Stimulated activated CD8-positive, alpha-beta memory T cell treated with anti-CD3 and anti-CD28 coated beads, Interleukin-12 subunit alpha, Interleukin-12 subunit beta, amount 100 ng/mL, for 24 hours (primary cell): ENCODE measurements around the gene LRP1-AS.

Experiments
- DNase-seq: peaks from one replicate; pipeline ENCODE4 v3.0.0-alpha.2; 2020; ENCODE audit errors: extremely low read depth

LRP1-AS gene

DNA sequence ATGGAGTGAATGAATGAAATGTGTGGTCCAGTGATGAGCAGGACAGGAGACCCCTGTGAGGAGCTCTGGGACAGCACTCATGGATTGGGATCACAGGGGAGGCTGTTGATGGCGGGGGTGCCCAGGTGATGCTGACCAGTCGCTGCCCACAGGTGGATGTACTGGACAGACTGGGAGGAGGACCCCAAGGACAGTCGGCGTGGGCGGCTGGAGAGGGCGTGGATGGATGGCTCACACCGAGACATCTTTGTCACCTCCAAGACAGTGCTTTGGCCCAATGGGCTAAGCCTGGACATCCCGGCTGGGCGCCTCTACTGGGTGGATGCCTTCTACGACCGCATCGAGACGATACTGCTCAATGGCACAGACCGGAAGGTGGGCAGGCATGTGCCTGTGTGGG is 13.3 kb upstream of the LRP1-AS start:
- DNase-seq: no peak

DNA sequence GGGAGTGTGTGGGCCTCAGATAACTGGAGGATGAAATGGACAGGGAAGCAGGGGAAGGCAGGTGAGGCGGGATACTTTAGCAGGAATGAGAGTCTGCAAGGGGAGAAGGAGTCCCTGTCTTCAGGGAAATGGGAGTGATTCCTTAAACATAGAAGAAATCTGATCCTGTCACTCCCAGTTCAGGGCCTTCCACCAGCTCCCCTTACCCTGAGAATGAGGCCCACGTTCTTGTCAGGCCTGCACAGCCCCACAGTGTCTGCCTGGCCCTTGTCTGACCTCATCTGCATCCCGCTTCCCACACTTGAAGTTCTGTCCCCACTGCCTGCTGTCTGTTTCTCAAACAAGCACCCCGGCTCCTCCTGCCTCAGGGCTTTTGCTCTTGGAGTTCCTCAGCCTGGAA is 12.6 kb upstream of the LRP1-AS start:
- DNase-seq: no peak

DNA sequence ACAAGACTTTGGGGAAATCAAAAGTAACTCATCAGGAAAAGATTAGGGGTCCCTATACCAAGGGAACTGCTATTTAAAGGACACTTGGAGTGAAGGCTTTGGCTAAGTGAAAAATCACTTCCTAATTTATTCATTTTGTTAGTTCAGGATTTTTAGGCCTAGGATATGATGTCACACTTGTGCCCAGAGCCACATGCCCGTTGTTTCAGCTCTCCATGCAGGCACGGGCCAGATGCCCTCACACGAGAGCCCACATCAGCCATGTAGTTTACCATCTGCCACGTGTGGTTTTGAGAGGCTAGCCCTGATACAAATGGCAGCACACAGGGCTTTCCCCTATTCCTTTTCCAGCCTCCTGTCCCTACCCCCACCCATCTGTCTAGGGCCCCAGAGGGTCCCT is 11.9 kb upstream of the LRP1-AS start:
- no peak for DNase-seq

DNA sequence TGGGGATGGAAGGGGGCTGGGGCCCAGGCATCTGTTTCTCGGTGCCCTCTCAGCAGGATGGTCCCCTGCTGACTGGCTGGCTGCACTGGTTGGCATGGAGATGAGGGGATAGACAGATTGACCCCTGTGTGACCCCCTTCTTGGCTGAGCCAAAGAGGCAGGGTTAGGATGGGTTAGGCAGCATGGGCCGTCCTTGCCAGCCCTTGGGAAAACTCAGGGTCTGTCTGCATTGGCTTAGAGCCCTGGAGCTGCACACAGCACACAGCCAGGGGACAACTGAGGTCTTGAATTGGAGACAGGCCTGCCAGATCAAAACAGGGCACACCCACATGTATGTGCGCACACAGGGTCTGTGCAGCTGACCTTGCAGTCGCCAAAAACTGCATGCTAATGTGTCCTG is 11.2 kb upstream of the LRP1-AS start:
- no peak for DNase-seq

DNA sequence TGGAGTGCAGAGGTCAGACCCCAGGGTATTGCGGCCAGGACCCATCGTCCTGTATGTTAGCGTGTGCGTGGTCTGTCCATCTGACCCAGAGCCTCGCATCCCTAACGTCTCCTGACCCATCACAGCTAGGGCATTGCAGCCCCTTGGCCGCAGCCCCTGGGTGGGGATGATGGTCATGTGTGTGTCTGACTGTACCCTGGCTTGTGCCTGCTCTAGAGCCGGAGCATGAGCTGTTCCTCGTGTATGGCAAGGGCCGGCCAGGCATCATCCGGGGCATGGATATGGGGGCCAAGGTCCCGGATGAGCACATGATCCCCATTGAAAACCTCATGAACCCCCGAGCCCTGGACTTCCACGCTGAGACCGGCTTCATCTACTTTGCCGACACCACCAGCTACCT is 10.8 kb upstream of the LRP1-AS start:
- DNase-seq: no peak

DNA sequence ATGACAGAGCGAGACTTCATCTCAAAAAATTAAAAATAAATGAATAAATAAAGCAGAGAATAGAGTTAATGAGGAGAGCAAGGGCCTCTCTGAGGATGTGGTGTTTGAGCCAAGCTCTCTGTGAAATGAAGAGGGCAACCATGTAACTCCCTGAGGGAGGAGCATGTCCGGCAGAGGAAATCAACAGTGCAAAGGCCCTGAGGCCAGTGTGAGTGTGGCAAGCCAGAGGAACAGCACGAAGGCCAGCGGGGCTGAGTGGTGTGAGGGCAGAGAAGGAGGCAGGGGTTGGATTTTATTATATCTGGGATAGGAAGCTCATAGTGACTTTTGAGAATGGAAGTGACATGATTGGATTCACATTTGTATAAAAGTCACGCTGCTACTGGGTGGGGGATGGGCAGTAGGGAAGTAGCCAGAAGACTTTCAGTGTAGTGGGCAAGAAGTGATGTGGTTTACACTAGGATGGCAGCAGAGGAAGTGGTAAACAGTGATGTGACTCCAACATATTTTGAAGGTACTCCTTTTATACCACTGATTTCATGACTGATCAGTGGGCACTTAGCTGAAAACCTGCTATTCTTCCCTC is 10.3 kb upstream of the LRP1-AS start:
- DNase-seq: no peak

DNA sequence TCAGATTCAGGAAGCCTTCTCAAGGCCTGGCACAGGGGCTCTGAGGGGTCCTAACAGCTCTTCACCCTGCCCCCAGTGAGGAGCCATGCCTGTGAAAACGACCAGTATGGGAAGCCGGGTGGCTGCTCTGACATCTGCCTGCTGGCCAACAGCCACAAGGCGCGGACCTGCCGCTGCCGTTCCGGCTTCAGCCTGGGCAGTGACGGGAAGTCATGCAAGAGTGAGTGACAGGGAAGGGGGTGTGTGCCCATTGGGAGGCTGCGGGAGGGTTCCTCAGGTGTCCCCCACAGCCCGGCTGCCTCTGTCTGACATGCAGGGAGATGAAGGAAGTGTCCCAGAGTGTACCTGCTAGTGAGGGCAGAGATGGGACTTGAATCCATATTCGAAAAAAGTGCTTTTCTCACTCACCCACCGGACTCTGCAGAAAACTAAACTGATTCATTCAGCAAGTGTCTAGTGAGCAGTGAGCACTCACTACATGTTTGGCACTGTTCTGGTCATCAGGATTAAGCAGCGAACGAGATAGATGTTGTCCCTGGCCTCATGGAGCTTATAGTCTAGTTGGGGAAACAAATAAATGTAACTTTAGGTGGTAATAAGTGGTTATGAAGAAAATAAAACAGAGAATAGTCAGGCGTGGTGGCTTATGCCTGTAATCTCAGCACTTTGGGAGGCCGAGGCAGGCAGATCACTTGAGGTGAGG is 9.4 kb upstream of the LRP1-AS start:
- no peak for DNase-seq

DNA sequence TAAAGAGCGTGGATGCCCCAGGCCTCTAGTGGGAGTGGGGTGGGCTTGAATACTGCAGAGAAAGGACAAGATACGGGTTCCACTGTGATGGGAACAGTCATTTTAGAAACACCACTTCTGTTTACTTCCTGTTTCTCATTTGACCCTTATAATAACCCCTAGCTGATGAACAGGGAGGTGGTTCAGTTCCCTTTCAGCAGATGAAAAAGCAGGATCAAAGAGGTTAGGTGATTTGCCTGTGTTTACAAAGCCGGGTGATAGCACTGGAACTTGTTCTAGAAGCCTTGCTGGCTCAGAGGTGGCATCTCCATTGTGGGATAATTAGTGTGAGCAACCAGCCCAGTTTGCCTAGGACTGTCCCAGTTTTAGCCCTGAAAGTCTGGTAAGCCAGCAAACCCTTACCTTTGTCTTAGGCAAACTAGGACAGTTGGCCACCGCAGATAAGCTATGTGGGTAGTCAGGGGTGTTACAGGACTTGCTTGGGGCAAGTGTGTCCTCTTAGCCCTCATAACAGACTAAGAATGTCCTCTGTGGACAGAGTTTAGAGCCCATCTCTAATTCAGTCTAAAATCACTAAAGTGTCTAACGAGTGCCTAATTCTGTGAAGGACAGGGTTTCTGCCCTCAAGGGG is 7.5 kb upstream of the LRP1-AS start:
- DNase-seq: no peak

DNA sequence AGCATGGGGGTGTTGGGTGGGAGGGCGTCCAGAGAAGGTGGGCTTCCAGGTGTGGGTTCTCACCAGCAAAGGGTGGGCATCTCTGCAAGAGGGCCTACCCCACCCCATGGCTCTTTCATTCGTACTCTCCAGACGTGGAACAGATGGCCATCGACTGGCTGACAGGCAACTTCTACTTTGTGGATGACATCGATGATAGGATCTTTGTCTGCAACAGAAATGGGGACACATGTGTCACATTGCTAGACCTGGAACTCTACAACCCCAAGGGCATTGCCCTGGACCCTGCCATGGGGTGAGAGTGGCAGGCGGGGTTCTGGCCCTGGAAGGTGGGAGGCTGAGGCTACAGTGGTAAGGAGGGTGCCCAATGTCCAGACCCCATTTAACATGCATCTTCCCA is 6.7 kb upstream of the LRP1-AS start:
- DNase-seq: no peak

DNA sequence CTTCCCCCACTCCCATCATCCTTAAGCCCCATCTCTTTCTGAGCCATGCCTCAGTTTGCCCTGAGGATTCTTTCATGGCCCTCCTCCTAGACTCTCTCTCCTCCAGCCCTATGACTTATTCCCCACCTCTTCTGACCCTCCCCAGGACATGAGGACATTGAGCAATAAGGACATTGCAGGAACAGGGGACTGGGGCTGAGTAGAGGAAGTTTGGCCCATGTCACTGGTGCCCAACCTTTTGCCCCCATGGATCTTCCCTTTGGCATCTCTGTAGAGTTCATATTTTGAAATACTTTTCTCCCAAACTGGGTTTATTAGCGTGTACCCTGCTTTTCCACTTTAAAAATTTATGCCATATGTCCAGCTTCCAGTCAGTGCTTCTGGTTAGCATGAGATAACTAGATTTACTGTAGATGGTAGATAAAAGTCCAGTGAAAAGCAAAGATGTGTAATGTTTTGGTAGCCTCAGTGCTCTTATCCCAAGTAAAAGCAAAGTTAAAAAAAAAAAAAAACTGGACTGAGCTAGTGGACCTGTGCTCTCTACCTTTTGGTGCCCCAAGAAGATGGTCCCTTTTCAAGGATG is 6.1 kb upstream of the LRP1-AS start:
- DNase-seq: no peak

DNA sequence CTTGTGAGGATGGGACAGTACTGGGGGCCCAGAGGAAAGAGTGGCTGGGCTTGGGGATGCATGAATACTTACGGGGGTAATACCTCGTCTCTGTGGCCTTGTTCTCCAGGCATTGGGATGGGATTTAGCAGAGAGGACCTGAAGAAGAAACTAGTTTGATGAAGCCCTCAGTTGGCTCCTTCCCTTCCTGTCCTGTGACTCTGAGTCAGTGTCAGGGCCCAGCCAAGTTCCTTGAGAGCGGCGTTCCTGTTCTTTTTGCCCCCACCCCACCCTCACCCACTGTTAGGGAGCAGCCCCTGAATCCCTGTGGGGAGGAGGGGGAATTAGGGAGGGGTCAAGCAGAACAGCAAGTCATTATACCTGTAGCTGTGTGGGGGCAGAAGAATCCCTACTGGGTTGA is 5.2 kb upstream of the LRP1-AS start:
- DNase-seq: no peak

DNA sequence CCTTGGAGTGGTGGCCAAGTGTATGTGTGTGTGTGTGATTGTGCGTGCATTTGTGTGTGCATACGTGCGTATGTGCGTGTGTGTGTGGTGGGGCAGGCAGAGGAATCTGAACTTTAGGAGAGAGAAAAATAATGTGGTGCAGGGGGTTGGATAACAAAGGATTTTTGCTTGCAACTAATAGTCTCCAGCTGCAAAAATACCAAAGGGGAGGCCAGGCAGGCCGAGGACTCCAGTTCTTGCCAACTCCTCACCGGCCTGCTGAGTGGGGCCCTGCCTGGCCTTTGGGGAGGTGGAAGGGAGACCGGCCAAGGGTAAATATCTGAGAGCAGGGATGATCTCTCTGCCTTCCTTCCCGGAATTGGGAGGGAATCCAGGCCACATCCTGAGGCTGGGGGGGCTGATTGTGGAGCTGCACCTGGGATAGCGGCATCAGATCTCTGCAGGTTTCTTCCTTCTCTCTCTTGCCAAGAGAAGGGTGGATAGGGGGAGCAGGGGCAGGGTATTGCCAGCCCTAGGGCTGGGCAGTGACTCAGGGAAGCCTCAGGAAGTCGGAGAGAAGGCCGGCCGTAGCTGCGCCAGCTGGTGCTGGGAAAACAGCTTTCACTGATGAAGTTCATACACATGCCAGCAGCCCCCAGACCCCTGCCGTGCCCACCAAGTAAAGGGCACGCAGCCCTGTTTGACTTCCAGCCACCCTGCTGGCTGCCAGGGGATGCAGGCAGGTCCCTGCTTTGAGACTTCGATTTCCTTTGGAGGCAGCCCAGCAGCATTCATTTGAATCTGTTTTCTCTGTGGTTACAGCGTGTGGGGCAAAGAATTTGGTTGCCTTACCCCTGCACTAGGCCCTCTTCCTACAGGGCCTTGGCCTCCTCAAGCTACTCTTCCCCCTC is 4.6 kb upstream of the LRP1-AS start:
- DNase-seq: no peak

DNA sequence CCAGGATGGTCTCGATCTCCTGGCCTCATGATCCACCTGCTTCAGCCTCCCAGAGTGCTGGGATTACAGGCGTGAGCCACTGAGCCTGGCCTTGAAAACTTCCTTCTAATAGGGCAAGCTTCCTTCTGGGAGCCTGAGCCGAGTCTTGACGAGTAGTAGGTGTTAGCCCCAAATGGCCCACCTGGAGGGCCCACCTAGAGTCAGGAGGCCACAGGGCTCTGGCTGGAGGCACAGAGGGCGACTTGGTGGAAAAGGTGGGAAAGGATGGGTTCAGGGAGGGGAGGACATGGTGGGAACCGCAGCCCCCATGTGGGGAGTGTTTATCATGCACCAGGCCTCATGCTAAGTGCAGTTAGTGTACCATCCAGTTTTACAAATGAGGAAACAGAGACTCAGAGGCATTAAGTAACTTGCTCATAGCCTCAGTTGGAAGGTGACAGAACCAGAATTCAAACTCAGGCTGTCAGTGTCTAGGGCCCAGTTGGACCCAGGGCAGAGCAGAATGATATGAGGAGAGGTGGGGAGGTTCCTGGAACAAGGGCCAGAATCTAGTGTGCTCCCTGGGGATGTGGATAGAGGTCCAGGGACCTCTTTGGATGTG is 3.1 kb upstream of the LRP1-AS start:
- DNase-seq: no peak

DNA sequence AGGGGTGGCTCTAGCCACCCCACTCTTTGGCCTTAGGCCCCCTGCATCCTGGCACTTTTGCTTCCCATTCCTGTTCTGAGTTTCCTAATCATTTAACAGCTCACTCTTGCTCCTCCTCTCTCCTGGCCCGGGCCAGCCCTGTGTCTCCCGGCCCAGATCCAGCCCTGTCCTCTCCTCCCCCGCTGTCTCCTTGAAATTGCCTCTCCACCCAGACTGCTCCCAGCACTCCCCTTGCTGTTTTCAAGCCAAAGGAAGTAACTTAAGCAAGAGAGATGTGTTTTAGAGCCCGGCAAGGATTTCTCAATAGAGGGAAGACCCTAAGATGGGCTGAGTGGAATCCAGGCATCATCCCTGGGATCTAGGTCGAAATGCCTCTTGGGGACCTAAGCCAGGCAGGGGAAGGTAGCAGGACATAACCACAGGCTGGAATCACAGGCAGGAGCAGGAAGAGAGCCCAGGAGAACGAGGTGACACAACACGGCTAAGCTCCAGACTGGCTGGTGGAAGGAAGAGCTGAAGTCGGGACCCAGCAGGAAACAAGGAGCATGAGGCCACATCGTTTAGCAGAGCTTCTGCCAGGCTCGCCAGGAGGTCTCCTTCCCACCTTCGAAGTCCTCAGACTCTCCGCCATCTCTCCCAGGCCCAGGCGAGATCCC is 2.0 kb upstream of the LRP1-AS start:
- no peak for DNase-seq

DNA sequence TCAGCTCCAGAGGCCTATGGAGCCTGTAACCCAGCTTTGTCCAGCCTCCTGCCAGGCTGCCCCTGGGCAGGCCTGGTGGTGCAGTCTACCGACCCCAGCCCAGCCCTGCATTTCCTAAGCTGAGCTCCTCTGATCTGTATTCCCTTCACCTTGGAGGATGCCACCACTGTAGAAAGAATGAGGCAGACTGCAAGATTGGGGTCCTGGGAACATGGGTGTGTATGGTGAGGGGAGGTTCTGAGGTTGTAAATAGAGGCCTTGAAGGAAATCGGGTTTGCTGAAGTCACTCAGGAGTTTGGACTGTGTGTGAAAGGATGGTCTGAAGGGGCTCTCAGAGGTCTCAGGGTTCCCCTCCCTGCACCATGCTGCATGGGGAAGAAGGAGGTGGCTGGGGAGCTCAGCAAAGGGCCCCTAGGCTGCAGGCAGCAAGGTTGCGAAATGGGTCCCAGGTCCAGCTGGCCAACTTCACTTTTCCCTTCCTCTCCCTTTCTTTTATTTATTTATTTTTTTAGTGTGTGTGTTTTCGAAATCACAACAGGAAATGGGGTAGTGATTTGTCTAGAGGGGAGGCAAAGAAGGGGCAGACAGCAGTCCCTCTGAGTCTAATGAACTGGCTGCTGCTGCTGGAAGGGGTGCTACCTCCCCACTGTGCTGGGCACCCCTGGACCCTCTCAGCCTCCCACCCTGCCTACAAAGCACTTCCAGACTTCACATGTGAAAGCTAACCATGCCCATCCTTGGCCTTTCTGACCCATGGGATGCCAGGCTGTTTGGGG is 1.2 kb upstream of the LRP1-AS start:
- DNase-seq: no peak

DNA sequence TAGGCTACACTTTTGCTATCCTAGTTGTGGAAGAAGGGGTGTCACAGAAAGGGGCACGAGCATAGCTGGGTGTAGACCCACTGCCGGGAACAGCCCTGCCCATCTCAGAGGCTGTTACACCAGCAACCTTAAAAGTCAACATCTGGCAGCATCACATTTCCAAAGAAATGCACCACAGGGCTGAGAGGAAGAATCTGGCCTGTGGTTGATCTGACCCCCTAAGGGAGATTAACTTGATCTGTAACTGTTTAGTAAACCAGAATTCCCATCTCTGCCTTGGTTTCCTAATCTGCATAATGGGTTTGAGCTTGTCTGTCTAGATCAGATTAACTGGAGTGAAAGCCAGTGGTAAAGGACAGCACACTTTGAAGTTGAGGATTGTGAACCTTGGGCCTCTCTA is 1.3 kb downstream of the LRP1-AS start:
- DNase-seq: no peak

DNA sequence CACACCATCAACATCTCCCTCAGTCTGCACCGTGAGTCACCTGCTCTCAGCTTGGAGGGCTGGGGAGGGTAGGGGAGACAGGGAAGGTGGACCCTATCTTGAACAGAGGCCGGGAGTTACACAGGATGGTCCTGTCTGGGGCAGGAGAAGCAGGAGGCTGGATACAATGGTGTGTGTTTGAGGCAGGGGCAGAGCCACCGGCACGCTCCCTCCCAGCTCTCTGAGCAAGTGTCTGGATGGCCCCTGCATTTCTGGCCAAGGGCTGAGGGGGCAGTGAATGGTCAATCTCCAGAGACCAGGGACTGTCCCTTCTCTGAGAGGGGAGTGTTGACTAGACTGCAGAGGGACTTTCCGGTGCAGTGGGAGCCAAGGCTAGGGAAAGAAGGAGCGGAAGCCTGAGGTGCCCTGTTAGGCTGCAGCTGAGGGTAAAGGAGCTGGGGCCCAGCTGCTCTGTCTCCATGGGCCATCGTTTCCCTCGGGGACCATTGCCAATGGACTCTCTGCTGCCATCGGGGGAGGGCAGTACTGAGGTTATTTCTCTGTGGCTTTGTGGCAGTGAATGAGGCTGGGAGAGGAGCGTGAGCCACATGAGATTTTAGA is 1.9 kb downstream of the LRP1-AS start:
- no peak for DNase-seq

DNA sequence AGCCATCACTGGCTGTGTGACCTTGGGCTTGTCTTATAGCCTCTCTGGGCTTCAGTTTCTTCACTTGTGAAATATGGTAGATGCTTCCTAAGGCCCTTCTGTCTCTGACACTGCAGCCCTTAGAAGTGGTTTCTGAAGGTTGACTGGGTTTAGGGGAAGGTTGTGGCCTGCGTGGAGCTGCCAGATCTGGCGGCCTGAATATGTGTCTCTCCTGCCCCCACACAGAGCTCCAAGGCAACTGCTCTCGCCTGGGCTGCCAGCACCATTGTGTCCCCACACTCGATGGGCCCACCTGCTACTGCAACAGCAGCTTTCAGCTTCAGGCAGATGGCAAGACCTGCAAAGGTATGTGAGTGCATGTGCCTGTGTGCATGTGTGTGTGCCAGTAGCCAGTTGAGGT is 4.0 kb downstream of the LRP1-AS start:
- no peak for DNase-seq

DNA sequence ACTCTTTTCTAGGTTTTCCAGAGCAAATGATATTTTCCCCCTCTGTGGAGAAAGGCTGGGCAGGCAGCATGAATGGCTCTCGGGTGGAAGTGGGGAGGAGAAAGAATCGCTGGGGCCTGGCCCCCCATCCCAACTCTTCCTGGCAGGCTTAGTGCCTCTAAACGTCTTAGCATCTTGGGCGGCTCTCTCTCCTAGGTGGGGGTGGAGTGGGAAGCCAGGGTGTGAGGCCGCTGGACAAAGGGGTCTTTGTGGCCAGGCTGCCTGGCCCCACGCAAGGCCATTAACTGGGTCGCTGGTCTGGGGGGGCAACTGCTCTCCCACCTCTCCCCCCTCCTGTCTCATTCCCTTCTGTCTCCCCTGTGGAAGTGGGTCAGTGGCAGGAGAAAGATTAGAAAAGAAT is 4.7 kb downstream of the LRP1-AS start:
- no peak for DNase-seq

DNA sequence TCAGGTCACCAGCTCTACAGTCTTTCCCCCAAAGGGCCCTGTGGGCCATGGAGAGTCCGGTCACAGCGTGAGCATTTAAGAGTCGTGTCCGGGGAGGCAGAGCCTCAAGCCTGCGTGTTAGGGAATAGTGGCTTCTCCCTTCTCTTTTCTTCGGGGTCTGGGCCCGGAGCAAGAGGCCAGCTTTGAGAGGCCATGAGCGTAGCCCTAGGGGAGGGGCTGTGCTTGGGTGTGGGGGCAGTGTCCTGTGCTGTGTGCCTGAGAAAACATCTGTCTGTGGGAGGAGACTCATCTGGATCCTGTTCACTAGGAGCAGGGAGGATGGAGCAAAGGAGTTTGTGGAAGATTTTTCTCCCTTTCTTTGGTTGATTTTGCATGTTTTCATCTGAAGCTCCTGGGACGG is 5.3 kb downstream of the LRP1-AS start:
- DNase-seq: no peak
